Left lobe of liver (tissue), 2 donors: ENCODE results near the gene SPINK5. TPM values are rescaled to one million over a fixed set of nuclear protein-coding genes. Genes with fewer than 3 reads are reported as not detected.

Experiments
- ATAC-seq: fragments of 200-7000 bp; cut with Tn5 transposase; one replicate; pipeline ENCODE4 v1.9.1; 2020; ENCODE audit warnings: mild to moderate bottlenecking, moderate library complexity
- DNase-seq: peaks from one replicate; pipeline ENCODE4 v3.0.0-alpha.2; 2020; ENCODE audit warnings: low spot score
- total RNA-seq: library from RNA; stranded (reverse); gene quantifications from one replicate; pipeline ENCODE4 v1.2.1, GENCODE V29; 2021
- donor health status: DM: no; HTN: no; CAD: no; lungs with moderate emphysema.
- donor health status: DM: no; HTN: yes; CAD: no.

Gene SPINK5
- total RNA-seq, 1 donor from 2014 or later: not detected

DNA sequence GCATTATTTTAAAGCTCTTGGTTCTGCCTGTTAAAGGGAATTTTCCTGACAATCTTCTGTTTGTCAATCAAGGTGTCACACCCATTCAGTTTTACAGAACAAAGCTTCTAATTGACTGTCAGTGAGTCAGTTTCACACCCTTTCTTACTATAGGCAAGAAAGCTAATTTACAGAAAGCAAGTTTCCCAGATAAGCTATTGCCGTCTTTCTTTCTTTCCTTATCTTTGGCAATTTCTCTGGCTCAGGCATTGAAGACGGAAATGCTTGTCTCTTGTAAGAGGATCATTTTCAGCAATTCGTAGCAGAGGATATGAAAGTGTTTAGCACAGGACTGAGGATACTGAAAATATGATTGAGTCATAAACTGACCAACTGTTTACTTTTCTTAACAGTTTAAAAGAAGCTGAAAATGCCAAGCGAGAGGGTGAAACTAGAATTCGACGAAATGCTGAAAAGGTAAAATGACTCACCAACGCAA, 27.0 kb downstream of the SPINK5 start:
- ATAC-seq: no peak
- no peak for DNase-seq

DNA sequence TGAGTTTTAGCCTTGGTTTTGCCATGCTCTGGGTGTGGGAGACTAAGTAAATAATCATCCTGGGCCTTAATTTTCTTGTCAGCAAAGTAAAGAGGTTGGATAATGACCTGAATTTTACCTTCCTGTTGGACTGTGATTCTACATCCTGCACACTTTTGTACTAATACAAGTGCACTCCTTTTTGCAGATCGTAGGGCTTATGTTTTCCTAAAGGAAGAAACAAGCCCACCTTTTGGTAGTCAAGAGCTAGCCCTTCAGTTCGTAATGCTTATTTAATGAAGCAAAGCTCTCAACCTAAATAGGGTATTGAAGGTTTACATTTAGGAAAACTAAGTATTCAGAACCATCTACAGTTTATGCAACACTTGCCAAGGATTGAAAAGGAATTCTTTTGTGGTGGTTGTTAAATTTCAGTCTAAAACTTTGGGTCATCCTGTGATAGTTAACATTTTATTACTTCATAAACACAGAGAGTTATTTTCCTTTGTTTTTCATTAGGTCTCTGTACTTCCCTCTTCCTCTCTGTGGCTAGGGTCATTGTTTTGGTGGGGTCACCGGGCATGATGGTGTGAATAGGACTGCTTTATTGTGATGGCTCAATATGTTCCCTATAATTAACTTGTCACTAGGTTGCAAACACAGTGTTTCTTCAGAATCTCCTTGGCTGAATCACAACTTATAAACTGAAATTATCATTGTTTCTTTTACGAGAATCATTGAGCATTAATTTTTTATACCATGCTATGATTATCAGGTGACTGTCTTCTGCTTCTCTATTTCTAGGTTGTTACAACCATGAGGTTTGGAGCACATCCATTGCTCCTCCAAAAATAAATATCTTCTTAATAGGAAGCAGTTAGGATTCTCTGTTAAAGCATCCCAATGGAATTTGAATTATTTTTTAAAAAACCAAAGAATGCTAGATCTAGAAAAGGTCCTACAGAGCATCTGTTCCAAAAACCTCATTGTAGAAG, 28.5 kb downstream of the SPINK5 start:
- ATAC-seq: no peak
- no peak for DNase-seq

DNA sequence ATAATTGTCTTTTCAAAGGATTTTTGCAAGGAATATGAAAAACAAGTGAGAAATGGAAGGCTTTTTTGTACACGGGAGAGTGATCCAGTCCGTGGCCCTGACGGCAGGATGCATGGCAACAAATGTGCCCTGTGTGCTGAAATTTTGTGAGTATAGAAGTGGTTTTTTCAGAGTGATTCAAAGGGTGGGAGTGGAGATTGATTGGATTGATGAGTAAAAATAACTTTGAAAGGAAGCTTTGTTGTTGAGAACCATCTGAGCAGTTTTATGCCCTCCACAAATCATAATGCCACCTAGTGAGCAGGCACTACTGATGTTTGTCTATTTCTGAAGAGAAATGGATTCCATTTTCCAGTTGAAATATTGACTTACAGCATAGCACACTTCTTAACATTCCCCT, 30.6 kb downstream of the SPINK5 start:
- ATAC-seq: no peak

DNA sequence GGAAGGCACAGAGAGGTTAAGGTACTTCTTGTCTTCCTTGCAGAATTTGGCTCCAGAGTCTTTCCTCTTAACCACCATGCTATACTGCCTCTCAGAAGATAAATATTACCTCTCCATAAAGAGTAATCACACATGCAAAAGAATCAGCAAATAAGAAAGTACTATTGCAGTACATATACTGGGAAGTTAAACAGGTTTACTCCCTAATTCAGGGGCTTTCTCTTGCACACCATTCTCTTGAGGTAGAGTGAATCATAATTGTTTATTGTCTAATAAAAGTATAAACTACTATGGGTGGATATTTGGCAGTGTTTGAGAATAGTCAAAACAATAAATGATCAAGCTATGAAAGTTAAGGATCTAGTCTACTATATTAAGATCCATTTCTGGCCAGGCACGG, 40.4 kb downstream of the SPINK5 start:
- DNase-seq: no peak
- no peak for ATAC-seq

More for the DNA sequence above, 30.6 kb downstream of the SPINK5 start:
- DNase-seq: no peak

DNA sequence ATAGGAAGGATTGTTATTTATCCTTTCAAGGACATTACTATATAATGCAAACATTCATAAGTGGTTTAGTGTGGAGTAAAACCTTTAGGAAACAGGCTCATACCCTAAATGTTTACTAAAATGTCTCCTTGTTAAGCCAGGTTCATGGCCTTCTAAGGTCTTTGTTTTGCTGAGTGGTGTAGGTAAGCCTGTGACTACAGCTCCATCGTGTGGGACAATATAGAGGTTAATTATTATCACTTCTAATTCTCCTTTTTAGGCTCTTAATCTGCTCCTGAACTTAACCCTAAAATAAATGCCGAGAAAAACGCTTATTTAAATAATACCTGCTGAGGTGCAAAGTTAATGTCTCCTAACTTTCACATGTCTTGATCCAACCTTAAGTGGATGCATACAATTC, 43.8 kb downstream of the SPINK5 start:
- peak; percentile 52 for ATAC-seq
- no peak for DNase-seq

DNA sequence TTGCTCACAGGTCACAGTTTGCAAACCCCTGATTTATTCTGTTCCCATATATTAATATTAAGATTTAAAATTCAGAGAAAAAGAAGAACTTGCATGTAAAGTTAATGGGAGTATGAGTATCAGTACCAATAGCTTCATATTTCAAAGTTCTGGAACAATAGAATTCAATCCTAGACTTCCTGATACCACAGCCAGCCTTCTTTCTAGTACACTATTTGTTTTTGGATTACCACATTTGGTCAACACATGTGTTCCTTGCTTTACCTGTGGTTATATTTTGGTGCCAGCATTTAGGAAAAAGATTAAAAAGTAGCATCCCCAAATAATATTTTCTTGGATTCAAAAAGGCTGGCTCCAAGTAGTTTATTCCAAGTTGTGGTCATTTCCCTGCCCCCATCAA, 49.5 kb downstream of the SPINK5 start:
- DNase-seq (no peak), ATAC-seq (peak; percentile 44)

DNA sequence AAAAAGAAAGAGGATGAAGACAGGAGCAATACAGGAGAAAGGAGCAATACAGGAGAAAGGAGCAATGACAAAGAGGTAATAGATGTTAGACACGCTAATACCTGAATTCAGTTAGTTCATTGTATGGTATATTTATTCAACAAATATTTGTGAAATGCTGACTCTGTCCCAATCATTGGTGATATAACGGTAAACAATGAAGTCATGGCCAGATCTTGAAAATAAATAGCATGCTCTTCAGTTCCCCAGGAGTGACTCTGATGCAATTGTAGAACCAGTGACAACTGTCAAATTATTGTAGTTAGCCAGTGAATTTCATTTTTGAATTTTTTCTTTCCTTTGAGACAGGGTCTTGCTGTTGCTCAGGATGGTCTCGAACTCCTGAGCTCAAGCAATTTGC, 56.5 kb downstream of the SPINK5 start:
- no peak for DNase-seq

DNA sequence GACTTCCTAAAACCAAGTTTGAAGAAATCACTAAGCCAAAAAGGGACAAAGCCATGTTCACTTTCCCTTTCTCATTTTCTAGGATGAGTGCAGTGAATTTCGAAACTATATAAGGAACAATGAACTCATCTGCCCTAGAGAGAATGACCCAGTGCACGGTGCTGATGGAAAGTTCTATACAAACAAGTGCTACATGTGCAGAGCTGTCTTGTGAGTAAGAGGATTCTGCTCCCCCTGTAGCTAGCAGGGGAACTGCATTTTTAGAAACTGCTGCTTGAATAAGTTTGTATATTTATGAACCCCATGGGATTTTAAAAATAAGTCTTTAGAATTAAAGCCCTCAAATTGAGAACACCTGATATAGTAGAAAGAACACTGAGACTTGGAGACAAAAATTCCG, 61.9 kb downstream of the SPINK5 start:
- ATAC-seq: peak; percentile 50

More for the DNA sequence above, 56.5 kb downstream of the SPINK5 start:
- ATAC-seq: no peak

DNA sequence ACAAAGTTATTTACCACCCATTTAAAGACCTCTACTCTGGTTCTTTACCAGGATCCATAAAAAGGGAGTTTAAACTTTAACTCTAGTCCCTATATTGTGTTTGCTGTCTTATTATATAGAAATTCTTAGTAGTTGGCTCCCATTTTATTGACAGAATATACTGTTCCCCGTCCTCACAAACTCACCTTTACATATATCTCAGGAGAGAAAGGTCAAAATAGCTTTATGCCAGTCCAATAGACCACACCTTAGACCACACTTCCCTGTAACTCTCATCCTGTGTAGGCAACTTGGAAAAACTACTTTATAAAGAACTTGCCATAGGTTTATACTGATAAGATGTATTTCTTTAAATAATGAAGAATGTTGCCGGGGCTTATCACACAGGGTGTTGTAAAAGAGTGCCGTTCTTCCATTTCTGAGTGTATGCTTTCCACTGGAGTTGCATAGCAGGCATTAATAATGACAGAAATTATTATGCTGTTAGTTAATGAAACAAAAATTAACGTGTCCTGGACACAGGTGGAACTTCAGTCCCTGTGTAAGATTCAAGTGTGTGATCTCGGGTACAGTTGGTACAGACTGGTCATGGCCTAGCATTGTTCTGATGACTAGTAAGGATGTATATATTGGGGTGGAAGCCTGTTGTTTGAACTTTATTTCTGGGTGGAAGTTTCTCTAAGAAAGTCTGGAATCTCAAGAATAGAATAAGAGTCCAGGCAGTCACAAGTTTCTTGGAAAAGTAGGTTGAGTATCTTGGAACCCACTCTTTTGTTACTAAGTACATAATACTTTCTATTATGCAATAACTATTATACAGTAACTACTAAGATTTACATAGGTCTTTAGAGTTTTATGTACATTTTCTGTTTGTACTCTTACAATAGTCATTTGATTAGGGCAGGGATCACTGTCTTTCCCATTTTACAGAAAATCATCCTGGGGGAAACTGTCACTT, 71.6 kb downstream of the SPINK5 start:
- no peak for DNase-seq
- ATAC-seq: no peak

More for the DNA sequence above, 61.9 kb downstream of the SPINK5 start:
- DNase-seq: no peak

DNA sequence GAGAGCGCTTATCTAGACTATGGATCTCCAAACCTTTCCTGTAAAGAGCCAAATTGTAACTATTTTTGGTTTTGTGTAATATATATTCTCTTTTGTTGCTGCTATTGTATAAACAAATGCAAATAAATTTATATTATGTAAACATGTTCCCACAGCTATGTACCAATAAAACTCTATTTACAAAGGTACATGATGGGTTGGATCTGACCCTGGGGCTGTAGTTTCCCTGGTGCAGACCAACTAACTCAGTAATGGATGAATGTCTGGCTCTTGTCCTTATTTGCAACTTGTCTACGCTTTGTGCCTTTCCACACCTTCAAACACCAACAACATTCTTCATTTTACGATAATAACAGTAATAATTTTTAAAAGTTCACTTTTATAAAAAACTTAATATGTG, 77.1 kb downstream of the SPINK5 start:
- no peak for ATAC-seq

DNA sequence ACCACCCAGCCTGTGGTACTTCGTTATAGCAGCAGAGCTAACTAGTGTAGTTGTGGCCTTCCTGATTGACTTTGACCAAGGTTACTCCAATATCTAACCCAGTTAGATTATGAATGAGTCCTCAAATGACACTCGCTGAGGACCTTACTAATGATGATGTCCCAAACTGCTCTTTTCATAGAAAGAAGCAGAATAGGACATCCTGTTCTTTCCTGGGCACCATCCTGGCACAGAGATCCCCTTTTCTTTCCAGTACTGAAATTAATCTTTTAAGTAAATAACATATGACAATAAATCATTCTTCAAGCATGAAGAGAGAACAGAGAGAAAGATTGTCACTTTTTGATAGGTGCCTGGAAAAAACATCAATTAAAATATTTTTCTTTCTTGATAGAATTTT, 77.9 kb downstream of the SPINK5 start:
- DNase-seq: no peak
- no peak for ATAC-seq

More for the DNA sequence above, 77.1 kb downstream of the SPINK5 start:
- no peak for DNase-seq

DNA sequence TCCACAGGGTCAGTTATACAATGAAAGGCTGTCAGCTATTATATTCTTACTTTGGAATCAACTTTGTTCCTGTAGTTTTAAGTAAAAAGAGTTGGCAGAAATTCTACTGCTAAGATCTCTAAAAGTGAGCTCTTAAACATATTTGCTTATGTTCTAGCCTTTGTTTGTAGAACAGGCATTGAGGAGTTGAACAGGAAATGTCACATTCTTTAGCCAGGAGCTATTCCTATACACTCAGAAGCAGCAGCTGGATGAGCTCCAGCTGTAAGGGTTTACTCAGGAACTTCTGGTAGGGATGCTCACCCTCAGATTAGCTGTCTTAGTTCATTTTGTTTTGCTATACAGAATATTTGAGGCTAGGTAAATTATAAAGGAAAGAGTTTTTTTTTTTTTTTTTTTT, 82.1 kb downstream of the SPINK5 start:
- DNase-seq (no peak), ATAC-seq (no peak)

DNA sequence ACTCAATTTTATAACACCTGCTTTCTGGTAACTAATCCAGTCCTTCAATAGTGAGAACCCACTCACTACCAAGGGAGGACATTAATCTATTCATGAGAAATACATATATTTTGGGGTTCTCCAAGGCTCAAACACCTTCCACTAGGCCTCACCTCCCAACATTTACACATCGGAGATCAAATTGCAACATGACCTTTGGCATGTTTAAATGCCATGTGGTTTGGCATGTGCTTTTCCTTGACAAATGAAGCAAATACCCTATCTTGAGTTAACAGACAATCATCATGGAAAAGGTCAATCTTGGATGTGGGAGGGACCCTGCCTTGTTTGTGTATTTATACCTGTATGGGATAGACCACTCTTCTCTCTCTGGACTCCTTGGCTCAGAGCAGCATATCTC, 82.7 kb downstream of the SPINK5 start:
- no peak for DNase-seq
- peak; percentile 27 for ATAC-seq

DNA sequence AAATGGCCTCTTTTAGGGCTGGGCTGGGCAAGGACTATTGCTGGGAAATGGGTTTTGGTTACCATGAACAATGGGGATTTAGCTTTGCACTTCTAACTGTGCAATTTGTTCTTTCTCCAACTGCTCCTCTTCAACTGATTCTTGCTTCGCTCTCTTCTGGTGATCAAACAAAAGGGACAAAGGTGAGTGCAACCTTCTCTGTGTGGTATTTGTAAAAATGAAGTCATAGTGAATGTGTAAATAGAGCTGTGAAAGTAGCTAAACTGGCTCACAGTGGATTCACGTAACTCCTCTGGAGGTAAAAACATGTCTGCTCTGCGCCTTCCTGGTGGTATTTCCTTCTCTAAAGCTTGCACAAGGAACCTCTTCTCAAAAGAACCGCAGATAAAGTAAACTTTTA, 83.6 kb downstream of the SPINK5 start:
- ATAC-seq (peak; percentile 96), DNase-seq (no peak)

DNA sequence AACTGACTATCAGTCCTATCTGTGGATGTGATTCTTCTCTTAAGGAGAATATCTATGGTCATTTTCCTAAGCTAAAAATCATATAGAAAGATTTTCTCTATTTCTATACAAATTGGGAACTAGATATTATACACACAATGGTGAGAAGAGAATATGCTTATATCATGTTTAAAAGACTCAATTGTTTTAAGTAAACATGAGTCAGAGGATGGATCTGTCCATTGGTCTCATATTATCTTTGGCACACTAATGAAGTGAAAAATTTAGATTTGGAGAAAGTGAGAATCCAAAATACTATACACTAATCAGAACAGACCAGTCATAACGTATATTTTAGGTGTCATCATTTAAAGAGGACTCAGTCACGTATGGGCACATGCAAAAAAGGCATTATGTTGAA, 88.1 kb downstream of the SPINK5 start:
- ATAC-seq (no peak), DNase-seq (no peak)

DNA sequence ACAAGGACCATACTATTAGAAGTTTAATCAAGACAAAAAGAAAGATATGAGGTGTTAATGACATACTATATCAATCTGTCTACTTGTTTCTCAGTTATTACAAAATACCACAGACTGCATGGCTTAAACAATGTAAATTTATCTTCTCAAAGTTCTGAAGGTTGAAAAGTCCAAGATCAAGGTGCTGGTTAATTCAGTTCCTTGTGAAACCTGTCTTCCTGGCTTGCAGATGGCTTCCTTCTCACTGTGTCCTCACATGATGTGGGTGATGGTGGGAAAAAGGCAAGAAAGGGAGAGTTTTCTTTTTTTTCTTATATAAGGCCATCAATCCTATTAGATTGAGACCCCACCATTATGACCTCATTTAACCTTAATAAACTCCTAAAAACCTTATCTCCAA, 89.0 kb downstream of the SPINK5 start:
- no peak for DNase-seq
- no peak for ATAC-seq

DNA sequence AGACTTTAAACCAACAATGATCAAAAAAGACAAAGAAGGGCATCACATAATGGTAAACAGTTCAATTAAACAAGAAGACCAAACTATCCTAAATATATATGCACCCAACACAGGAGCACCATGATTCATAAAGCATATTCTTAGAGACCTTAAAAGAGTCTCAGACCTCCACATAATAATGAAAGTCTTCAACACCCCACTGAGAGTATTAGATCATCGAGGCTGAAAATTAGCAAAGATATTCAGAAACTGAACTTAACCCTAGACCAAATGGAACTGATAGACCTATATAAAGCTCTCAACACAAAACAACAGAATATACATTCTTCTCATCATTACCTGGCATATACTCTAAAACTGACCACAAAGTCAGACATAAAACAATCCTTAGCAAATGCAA, 92.8 kb downstream of the SPINK5 start:
- no peak for ATAC-seq
- no peak for DNase-seq

DNA sequence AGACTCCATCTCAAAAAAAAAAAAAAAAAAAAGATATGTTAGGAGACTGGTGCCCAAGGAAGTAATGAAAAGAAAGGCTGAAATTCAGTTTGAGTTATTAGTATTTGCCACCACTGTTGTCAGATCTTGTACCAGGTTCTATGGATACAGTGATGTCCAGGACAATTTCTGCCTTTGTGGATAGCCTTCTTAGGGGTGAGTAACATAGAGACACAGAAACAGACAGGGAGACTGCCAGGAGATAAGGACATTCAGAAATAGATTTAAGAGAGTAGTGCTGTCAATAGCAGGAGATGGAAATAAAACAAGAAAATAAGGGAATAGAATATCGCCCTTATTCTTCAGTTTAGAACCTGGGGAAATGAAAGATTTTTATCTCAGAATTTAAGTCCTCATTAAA, 98.3 kb downstream of the SPINK5 start:
- ATAC-seq: no peak

DNA sequence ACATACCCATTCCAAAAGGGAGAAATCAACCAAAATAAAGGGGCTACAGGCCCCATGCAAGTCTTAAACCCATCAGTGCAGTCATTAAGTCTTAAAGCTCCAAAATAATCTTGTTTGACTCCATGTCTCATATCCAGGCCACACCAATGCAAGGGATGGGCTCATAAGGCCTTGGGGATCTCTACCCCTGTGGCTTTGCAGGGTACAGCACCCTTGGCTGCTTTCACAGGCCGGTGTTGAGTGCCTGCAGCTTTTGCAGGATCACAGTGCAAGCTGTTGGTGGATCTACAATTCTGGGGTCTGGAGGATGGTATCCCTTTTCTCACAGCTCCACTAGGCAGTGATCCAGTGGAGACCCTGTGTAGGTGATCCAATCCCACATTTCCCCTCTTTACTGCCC, 99.6 kb downstream of the SPINK5 start:
- no peak for DNase-seq
- ATAC-seq: no peak

More for the DNA sequence above, 98.3 kb downstream of the SPINK5 start:
- DNase-seq: no peak

DNA sequence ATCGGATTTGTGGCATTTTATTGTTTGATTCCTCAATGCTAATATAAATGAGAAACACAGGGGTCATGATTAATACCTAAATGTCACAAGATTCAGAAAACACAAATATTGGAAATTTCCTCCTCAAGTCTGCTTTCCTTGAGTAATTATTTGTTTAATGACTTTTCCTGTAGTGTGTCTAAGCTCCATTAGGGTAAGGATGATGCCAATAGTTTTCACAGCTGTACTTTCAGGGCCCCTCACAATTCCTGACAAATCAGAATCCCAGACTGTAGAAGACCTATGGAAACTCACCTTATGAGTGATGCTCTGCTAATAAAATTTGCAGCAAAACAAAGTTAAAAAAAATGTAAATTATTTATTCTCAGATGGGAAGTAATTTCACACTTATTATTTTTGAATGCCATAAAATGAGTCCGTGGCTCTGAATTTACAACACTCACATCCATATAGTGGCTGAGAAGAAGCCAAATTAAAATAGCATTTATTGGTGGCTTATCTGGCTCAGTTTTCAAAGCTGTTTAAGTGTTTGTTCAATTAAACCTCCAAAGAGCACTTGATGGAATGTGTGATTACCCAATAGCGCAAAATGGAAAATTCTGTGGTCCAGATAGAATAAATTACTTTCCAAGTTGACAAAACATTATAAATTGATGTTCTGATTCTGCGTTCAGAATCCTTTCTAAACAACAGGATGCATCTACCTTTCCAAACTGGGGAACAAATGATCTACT, 102.9 kb downstream of the SPINK5 start:
- no peak for DNase-seq
- ATAC-seq: no peak

DNA sequence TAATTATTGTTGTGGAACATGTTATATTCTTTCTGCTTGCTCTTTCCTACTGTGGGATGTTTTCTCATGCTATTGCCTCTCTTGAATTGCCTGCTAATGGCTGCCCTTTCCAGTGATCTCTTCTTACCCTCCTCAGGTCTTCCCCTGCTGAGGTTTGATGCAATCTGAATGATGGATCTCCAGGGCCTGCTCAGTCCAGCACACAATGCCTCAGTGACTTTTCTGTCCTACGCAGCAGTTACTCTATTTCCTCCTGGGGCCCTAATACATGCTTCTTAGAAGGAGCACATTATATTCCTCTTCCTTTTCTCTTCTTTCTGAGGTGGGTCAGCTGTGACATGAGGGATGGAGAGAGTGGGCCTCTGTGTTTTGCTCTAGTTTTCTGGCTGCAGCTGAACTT, 104.5 kb downstream of the SPINK5 start, which contains the start of gene SPINK14:
Gene SPINK14, plus strand, starts transcription at position 301 of the 400 bp plus-strand sequence. CDS start 1,187 bp downstream, outside the sequence.
- DNase-seq (no peak), ATAC-seq (no peak)
